IPS DF 6.9 (cell line): ENCODE data around the gene PPP1R3E.
"Not testable (repeated sequence)": the region's sequence is repeated elsewhere in the genome, so short reads cannot be mapped to it uniquely, and the experiment has no call there.

Source experiments
- DNase-seq: peaks from one replicate; pipeline ENCODE4 v3.0.0-alpha.2; 2013; ENCODE audit warnings: low read depth, low spot score
- H3K27ac ChIP-seq: one replicate; pipeline ENCODE4 v1.5.1; 2013; ENCODE audit warnings: low read length, control low read depth
- H3K27me3 ChIP-seq: 2 replicates; pipeline ENCODE4 v1.6.1; 2013; ENCODE audit warnings: mild to moderate bottlenecking, low read length; ENCODE audit not compliant: control insufficient read depth, insufficient read depth
- H3K36me3 ChIP-seq: 2 replicates; pipeline ENCODE4 v1.6.1; 2013; ENCODE audit warnings: low read length; ENCODE audit not compliant: control insufficient read depth, insufficient read depth
- H3K4me1 ChIP-seq: 2 replicates; pipeline ENCODE4 v1.6.1; 2013; ENCODE audit warnings: low read length; ENCODE audit not compliant: control insufficient read depth, insufficient read depth
- H3K4me3 ChIP-seq: 2 replicates; pipeline ENCODE4 v1.5.1; 2013; ENCODE audit warnings: mild to moderate bottlenecking, low read length
- H3K9me3 ChIP-seq: 2 replicates; pipeline ENCODE4 v1.6.1; 2013; ENCODE audit warnings: low read length, inconsistent platforms; ENCODE audit not compliant: control insufficient read depth, insufficient read depth
- WGBS: extraction: QIAGEN DNeasy Blood & Tissue Kit; methylation state at CpG from one replicate; pipeline ENCODE4 v1.1.7; 2013; ENCODE audit warnings: mixed read lengths, missing lambda C conversion rate; ENCODE audit not compliant: insufficient read length, insufficient coverage; 5-methylcytosine and 5-hydroxymethylcytosine counted together

PPP1R3E gene

DNA sequence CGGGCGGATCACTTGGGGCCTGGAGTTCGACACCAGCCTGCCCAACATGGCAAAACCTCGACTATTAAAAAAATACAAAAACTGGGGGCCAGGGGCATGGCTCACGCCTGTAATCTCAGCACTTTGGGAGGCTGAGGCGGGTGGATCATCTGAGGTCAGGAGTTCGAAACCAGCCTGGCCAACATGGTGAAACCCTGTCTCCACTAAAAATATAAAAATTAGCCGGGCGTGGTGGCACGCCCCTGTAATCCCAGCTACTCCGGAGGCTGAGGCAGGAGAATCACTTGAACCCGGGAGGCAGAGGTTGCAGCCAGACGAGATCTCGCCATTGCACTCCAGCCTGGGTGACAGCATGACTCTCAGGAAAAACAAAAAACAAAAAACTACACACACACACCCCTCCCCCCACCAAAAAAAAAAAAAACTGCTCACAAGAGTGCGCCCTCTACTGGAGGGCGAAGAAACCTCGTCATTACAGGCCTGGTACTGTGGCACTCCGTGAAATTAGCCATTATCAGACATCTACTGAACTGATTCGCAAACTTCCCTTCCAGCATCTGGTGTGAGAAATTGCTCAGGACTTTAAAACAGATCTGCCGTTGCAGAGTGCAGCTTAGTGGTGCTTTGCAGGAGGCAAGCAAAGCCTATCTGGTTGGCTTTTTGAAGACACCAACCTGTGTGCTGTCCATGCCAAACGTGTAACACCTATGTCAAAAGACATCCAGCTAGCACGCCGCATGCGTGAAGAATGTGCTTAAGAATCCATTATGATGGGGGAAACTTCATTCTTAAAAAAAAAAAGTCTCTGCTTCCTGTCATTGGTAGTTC lies 7.7 kb downstream of the PPP1R3E start:
- Histone ChIP-seq H3K4me3 (no peak overlapping the region), H3K4me1 (no peaks in the 10 kb centered on the region), H3K36me3 (no peaks in the 10 kb centered on the region), H3K9me3 (no peaks in the 10 kb centered on the region), H3K27me3 (peaks cover 46% of the 10 kb centered on the region), H3K27ac (no peak overlapping the region)
- WGBS, result no CpG with 5 or more reads among the region's 24 CpGs
- no peak for DNase-seq

DNA sequence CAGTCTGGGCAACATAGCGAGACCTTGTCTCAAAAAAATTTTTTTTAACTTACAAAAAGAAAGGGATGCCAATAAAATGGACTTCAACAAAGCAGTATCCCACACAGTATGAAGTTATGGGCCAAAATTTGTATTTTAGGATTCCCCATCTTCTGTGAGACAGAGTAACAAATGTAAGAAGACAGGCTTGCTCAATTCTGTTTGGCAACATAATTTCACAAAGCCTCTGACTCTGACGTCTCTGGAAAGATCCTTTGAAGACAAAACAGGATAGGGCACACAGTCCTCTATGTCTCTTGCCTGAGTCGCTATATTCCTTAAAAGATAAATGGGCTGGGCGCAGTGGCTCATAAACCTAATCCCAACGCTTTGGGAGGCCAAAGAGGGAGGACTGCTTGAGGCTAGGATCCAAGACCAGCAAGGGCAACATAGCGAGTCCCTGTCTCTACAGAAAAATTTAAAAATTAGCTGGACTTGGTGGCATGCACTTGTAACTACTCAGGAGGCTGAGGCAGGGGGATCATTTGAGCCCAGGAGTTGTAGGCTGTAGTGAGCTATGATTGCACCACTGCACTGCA lies 15.7 kb downstream of the PPP1R3E start:
- Histone ChIP-seq H3K4me1 (no peaks in the 10 kb centered on the region), H3K9me3 (no peaks in the 10 kb centered on the region), H3K4me3 (peak overlapping the region; percentile 80; the same call in 1 of the 2 replicates), H3K27ac (no peak overlapping the region), H3K27me3 (peaks cover 18% of the 10 kb centered on the region), H3K36me3 (no peaks in the 10 kb centered on the region)
- no CpG with 5 or more reads among the region's 6 CpGs for WGBS
- DNase-seq, result no peak

DNA sequence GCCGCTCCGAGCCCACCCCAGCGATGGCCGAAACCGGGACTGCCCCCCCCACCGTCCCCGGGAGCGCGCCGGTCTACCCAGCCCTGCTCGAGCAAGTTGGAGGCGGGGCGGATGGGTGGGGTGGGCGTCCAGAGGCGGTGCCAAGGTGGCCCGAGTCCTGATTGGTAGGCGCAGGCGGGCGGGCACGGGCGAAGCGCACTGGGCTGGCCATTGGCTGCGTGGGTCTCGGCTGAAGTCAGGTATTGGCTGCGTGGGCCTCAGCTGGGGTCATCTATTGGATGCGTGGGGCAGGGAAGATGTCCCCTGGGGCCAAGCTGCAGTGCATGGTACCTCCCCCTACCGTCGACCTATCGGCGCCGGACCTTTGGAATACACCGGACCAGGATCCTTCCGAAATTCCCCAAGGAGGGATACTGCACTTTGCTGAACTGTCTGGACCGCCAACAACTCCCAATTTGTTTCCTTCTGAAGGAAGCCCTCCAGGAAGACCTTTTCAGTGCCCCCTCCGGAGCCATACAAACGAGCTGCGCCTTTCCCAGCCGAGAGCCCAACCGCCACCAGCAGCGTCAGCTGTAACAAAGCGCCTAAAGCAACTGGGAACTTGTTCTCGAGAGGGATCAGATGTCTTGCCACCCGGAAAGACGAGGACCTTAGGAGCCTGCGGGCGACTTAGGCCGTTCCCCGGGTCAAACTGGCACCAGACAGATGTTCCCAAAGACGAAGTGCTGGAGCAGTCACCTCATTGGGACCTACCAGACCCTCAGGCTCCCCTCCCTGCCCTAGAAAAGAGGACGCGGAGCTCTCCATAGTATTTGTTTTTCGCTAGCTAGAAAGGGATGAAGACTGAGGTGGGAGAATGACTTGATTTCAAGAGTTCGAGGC lies 16.4 kb downstream of the PPP1R3E start, which contains the start of gene HOMEZ:
HOMEZ (minus strand) TSS at position 113 of the 882 bp plus-strand sequence. CDS start 180 bp downstream, outside the sequence.
- Histone ChIP-seq H3K4me1 (no peaks in the 10 kb centered on the region), H3K9me3 (no peaks in the 10 kb centered on the region), H3K4me3 (peak within 1 kb of the TSS; percentile 80), H3K36me3 (no peaks in the 10 kb centered on the region), H3K27me3 (peaks cover 12% of the 10 kb centered on the region), H3K27ac (no peak within 1 kb of the TSS)
- peak; percentile 93 for DNase-seq
- no CpG with 5 or more reads among the region's 53 CpGs for WGBS

GRCh38 chr14:23285530-23286019 lies 17.1 kb downstream of the PPP1R3E start:
- WGBS, result no CpG with 5 or more reads among the region's 22 CpGs
- no peak for DNase-seq
- Histone ChIP-seq H3K4me3 (peak overlapping the region; percentile 80), H3K27me3 (peaks cover 12% of the 10 kb centered on the region), H3K36me3 (no peaks in the 10 kb centered on the region), H3K4me1 (no peaks in the 10 kb centered on the region), H3K27ac (no peak overlapping the region), H3K9me3 (no peaks in the 10 kb centered on the region)

DNA sequence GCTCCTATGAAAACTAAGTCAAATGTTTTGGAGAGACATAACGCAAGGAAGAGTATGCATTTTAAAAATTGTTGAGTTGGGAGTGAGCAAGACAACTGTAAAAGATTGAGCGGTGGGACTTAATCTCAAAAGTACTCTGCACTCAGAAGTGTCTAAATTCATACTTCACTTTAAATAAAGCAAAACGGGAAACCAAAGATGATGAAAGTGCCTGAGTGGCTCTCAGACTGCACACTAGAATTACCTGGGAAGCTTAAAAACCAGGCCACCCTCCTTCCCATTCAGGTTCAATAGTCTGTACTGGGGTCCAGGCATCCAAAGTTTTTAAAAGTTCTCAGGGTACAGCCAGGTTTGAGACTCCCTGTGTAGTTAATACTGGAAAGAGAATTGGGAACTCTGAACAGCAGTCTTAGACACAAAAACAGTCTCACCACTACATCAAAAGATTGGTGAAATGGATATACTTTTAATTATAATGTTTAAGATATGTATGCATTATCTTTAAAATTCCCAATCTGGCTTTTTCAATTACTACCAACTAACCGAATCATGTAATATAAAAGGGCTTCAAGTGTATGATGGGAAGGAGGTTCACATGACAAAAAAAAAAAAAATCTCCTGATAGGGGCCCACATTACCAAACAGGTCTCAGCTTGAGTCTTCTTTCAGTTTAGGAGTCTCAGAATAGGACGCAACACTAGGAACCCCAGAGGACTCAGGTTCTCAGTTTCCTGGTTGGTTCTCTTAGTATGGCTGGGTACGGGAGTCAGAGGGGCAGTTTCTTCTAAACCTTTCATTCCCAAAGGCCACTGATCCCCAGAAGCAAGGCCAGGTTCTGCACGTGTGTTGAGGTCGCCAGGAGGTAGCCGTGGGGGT lies 17.8 kb downstream of the PPP1R3E start:
- Histone ChIP-seq H3K4me3 (peak overlapping the region; percentile 80; the same call in 1 of the 2 replicates), H3K9me3 (no peaks in the 10 kb centered on the region)
- no peak for DNase-seq

DNA sequence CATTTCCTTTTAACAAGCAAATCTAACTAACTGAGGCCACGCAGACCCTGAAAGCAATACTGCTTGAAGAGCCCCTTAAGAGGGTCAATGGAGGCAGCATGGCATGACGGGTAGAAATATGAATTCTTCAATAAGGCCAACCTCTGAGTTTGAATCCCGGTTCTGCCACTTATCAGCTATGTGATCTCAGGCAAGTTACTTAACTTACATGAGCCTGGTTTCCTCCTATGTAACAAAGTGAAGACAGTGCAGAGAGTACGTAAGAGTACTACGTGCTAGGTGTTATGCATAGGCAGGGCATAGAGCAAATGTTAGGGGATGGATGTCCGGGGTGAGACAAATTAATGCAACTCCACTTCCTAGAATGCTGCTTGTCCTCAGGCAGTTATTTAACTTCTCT lies 21.4 kb downstream of the PPP1R3E start:
- Histone ChIP-seq H3K36me3 (no peaks in the 10 kb centered on the region), H3K27me3 (no peaks in the 10 kb centered on the region; the same call in 1 of the 2 replicates), H3K4me3 (no peak overlapping the region), H3K4me1 (peaks cover 5% of the 10 kb centered on the region), H3K9me3 (no peaks in the 10 kb centered on the region), H3K27ac (no peak overlapping the region)
- DNase-seq, result no peak
- no CpG with 5 or more reads among the region's 6 CpGs for WGBS

More for the DNA sequence above, 17.8 kb downstream of the PPP1R3E start:
- WGBS, result no CpG with 5 or more reads among the region's 9 CpGs
- H3K27me3 ChIP-seq, result peaks cover 11% of the 10 kb centered on the region
- H3K36me3 ChIP-seq, result no peaks in the 10 kb centered on the region
- H3K4me1 ChIP-seq, result peaks cover 4% of the 10 kb centered on the region
- H3K27ac ChIP-seq, result no peak overlapping the region

- not testable (repeated sequence) for H3K27ac ChIP-seq
- WGBS, result no CpG with 5 or more reads among the region's 6 CpGs
Observed at GRCh38 chr14:23277928-23278327, 24.7 kb downstream of the PPP1R3E start.

DNA sequence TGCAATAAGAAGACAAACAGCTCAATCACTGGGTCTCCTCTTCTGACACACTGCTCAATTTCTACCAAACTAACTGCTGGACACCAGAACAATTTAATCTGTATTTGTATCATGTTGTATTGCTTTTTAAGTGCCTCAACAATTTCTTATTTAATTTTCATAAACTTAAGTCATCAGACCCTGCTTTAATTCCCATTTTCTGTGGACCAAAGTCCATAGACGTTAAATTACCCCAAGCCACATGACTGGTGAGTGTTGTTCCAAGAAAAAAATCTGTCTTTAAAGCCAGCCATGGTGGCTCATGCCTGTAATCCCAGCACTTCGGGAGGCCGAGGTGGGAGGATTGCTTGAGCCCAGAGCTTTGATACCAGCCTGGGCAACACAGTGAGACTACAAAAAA lies 25.5 kb downstream of the PPP1R3E start:
- H3K27me3 ChIP-seq, result peaks cover 3% of the 10 kb centered on the region; the same call in 1 of the 2 replicates
- H3K4me3 ChIP-seq, result no peak overlapping the region
- peaks cover 5% of the 10 kb centered on the region for H3K4me1 ChIP-seq
- H3K36me3 ChIP-seq, result no peaks in the 10 kb centered on the region
- WGBS, result no CpG with 5 or more reads among the region's 3 CpGs
- no peaks in the 10 kb centered on the region for H3K9me3 ChIP-seq
- H3K27ac ChIP-seq, result no peak overlapping the region
- no peak for DNase-seq

More at GRCh38 chr14:23277928-23278327, 24.7 kb downstream of the PPP1R3E start:
- DNase-seq, H3K4me3 ChIP-seq, H3K27me3 ChIP-seq, H3K4me1 ChIP-seq, H3K36me3 ChIP-seq, H3K9me3 ChIP-seq: not testable (repeated sequence)

DNA sequence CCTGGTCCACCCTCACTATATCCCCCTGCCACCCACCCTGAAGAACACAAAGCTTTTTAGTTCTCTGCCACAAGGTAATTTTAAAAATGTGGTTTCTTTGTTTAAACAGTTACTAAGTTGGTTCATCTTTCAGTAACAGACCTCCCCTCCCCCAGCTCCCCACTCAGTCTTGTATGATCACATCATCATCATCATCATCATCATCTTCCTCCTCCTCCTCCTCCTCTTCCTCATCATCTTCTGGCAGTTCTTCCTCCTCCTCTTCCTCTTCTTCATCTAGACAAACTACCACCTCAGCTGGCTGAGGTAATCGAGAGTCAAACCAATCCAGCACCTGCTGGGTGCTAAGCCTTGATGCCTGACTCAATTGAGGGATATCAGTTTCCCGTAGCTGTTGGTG lies 27.2 kb downstream of the PPP1R3E start:
- H3K36me3 ChIP-seq, result no peaks in the 10 kb centered on the region
- H3K9me3 ChIP-seq, result no peaks in the 10 kb centered on the region
- H3K27ac ChIP-seq, result no peak overlapping the region
- peaks cover 4% of the 10 kb centered on the region for H3K4me1 ChIP-seq
- WGBS, result no CpG with 5 or more reads among the region's 2 CpGs
- no peak for DNase-seq
- peaks cover 3% of the 10 kb centered on the region; the same call in 1 of the 2 replicates for H3K27me3 ChIP-seq
- H3K4me3 ChIP-seq, result no peak overlapping the region
